SJCRH30 (cell line): ENCODE data around the gene FAM83D. TPM values are rescaled to one million over a fixed set of nuclear protein-coding genes. Genes with fewer than 3 reads are reported as not detected.

Experiments
- DNase-seq, 2 experiments: peaks; one replicate each; pipeline ENCODE4 v3.0.0-alpha.2; 2015 to 2020
- H3K27ac ChIP-seq: fragments of 250-450 bp; sonication (Bioruptor Pico); 2 replicates; pipeline ENCODE4 v1.5.1; 2020; ENCODE audit warnings: mild to moderate bottlenecking, moderate library complexity
- H3K27me3 ChIP-seq: fragments of 250-450 bp; sonication (Bioruptor Pico); 2 replicates; pipeline ENCODE4 v1.5.1; 2020; ENCODE audit warnings: mild to moderate bottlenecking, moderate library complexity
- H3K36me3 ChIP-seq: fragments of 250-450 bp; sonication (Bioruptor Pico); 2 replicates; pipeline ENCODE4 v1.5.1; 2020; ENCODE audit warnings: mild to moderate bottlenecking, moderate library complexity
- H3K4me1 ChIP-seq: fragments of 250-450 bp; sonication (Bioruptor Pico); 2 replicates; pipeline ENCODE4 v1.5.1; 2020; ENCODE audit warnings: mild to moderate bottlenecking, moderate library complexity
- H3K4me3 ChIP-seq: fragments of 250-450 bp; sonication (Bioruptor Pico); 2 replicates; pipeline ENCODE4 v1.5.1; 2020; ENCODE audit warnings: mild to moderate bottlenecking, moderate library complexity
- H3K9me3 ChIP-seq: fragments of 250-450 bp; sonication (Bioruptor Pico); replicated peaks from 2 replicates; pipeline ENCODE4 v1.5.1; 2020; ENCODE audit warnings: mild to moderate bottlenecking, moderate library complexity
- total RNA-seq: library from RNA; depleted of rRNA; stranded (reverse); fragments of >200 nt; shearing (Covaris generic); gene quantifications from 2 replicates; pipeline ENCODE4 v1.2.3, GENCODE V29; 2014

Gene FAM83D
- total RNA-seq, 1 experiment from 2014 or later: 96.6 TPM

DNA sequence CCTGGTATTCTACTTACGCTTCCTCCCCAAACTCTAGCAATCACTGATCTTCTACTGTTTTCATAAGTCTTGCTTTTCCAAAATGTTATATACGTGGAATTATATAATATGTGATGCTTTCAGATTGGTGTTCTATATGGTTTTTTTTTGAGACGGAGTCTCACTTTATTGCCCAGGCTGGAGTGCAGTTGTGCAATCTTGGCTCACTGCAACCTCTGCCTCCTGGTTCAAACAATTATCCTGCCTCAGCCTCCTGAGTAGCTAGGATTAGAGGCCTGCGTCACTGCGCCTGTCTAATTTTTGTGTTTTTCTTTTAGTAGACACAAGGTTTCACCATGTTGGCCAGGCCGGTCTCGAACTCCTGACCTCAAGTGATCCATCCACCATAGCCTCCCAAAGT, 10.9 kb upstream of the FAM83D start:
- DNase-seq: no peak
- Histone ChIP-seq H3K4me1 (no peaks in the 10 kb centered on the region), H3K9me3 (no peaks in the 10 kb centered on the region), H3K27me3 (0 out of 2 replicates have a peak, but pooled peaks cover 4% of the 10 kb centered on the region), H3K4me3 (no peak overlapping the region), H3K36me3 (no peaks in the 10 kb centered on the region; the same call in 1 of the 2 replicates), H3K27ac (no peak overlapping the region)

DNA sequence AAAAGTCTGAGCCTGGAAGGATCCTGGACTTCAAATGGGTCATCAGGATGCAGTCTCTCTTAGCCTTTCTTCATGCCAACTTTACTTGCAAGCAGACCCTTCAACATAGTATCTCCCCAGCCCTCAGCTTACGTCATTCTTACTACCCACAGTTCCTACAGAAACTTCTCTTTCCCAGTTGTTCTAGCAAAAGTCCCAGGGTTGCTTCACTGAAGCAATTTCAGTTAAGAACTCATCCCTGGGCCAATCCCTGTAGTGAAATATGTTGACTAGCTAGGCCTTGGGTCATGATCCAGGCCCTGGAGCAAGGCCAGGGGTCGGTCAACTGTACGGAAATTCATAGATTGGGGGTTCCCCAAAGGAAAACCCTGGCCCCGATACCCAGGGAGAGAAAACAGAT, 8.6 kb upstream of the FAM83D start:
- Histone ChIP-seq H3K4me1 (no peaks in the 10 kb centered on the region), H3K27me3 (0 out of 2 replicates have a peak, but pooled peaks cover 4% of the 10 kb centered on the region), H3K36me3 (no peaks in the 10 kb centered on the region; the same call in 1 of the 2 replicates), H3K4me3 (no peak overlapping the region), H3K9me3 (no peaks in the 10 kb centered on the region), H3K27ac (no peak overlapping the region)
- no peak for DNase-seq

GRCh38 chr20:38918172-38918571, 8.0 kb upstream of the FAM83D start:
- H3K4me1 ChIP-seq: no peaks in the 10 kb centered on the region

DNA sequence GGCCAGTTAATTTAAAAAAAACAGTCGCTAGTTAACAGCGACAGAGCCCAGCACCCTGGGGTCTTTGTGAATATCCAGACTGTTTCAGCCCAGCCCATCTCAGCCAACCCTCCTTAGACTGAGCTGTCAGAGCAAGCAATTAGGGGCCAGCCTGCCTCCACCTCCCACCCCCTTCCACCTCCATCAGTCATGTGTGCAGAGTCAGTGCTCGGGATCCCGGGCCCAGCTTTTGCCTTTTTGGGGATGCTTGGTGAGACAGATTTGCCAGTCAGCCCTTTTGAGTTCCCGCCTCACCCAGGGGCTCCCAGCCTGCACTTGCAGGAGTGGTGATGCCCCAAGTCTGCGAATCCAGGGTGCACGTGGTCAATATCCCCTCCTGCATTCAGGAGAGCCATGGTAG, 6.5 kb upstream of the FAM83D start:
- no peaks in the 10 kb centered on the region for H3K4me1 ChIP-seq
- no peak overlapping the region for H3K27ac ChIP-seq

More at GRCh38 chr20:38918172-38918571, 8.0 kb upstream of the FAM83D start:
- H3K27ac ChIP-seq: no peak overlapping the region
- no peak overlapping the region for H3K4me3 ChIP-seq
- no peaks in the 10 kb centered on the region for H3K9me3 ChIP-seq
- no peaks in the 10 kb centered on the region; the same call in 1 of the 2 replicates for H3K36me3 ChIP-seq
- H3K27me3 ChIP-seq: 0 out of 2 replicates have a peak, but pooled peaks cover 4% of the 10 kb centered on the region
- DNase-seq: no peak

DNA sequence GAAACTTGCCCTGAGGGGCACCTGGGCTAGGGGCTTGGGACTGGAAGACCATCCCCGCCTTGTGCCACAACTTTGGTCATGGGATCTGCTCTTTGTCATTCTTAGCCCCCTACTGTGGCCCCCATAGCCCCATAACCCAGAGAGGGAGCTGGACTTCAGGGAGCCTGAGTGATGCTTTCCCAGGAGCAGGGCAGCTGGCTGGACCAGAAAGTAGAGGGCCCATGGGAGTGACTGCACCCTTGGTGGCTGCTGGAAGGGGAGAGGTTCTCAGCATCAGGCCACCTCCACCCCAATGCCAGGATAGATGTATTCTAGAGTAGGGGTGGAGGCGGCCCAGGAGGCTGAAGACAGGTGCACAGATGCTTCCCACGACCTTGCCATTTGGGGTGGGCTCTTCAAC, 5.8 kb upstream of the FAM83D start:
- no peaks in the 10 kb centered on the region for H3K4me1 ChIP-seq
- no peaks in the 10 kb centered on the region; the same call in 1 of the 2 replicates for H3K36me3 ChIP-seq
- H3K9me3 ChIP-seq: no peaks in the 10 kb centered on the region
- DNase-seq: no peak
- H3K4me3 ChIP-seq: no peak overlapping the region
- H3K27me3 ChIP-seq: 0 out of 2 replicates have a peak, but pooled peaks cover 4% of the 10 kb centered on the region
- H3K27ac ChIP-seq: no peak overlapping the region

More for the DNA sequence above, 6.5 kb upstream of the FAM83D start:
- H3K4me3 ChIP-seq: no peak overlapping the region
- no peak for DNase-seq
- 0 out of 2 replicates have a peak, but pooled peaks cover 4% of the 10 kb centered on the region for H3K27me3 ChIP-seq
- H3K9me3 ChIP-seq: no peaks in the 10 kb centered on the region
- no peaks in the 10 kb centered on the region; the same call in 1 of the 2 replicates for H3K36me3 ChIP-seq

DNA sequence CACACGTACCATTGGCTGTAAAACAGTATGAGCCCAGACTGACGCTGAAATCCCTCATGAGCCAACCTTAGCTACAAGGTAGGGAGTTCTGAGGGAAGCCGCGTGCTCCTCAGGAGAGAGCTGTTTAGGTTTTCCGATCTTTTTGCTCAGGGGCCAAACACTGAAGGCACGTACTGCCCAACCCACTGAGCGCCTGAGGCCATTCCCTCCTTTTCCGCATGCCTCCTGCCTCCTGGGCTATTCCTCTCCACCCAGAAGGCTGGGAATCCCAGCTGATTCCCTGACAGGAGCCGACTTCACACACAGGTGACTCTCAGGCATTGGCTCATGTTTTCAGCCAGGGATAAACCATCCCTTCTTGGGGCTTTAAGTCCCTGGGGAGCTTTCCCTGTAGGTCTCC, 5.4 kb upstream of the FAM83D start:
- H3K9me3 ChIP-seq: no peaks in the 10 kb centered on the region

GRCh38 chr20:38924718-38925117, 1.5 kb upstream of the FAM83D start:
- H3K27ac ChIP-seq: no peak overlapping the region
- no peak for DNase-seq
- H3K4me1 ChIP-seq: peaks cover 11% of the 10 kb centered on the region
- no peaks in the 10 kb centered on the region for H3K9me3 ChIP-seq
- H3K27me3 ChIP-seq: no peaks in the 10 kb centered on the region
- H3K4me3 ChIP-seq: no peak overlapping the region
- H3K36me3 ChIP-seq: peaks cover under 1% of the 10 kb centered on the region; the same call in 1 of the 2 replicates

More for the DNA sequence above, 5.4 kb upstream of the FAM83D start:
- H3K4me3 ChIP-seq: no peak overlapping the region
- H3K4me1 ChIP-seq: no peaks in the 10 kb centered on the region
- H3K27ac ChIP-seq: no peak overlapping the region
- 0 out of 2 replicates have a peak, but pooled peaks cover 4% of the 10 kb centered on the region for H3K27me3 ChIP-seq
- DNase-seq: no peak
- no peaks in the 10 kb centered on the region; the same call in 1 of the 2 replicates for H3K36me3 ChIP-seq

GRCh38 chr20:38926934-38927616, 858 bp downstream of the FAM83D start:
- Histone ChIP-seq H3K27ac (peak overlapping the region; percentile 77), H3K9me3 (no peaks in the 10 kb centered on the region), H3K4me1 (peaks cover 11% of the 10 kb centered on the region), H3K4me3 (peak overlapping the region; percentile 89), H3K36me3 (peaks cover 11% of the 10 kb centered on the region), H3K27me3 (no peaks in the 10 kb centered on the region)
- DNase-seq: peak; percentile 38 to 50

- Histone ChIP-seq H3K4me3 (peak overlapping the region; percentile 89), H3K9me3 (no peaks in the 10 kb centered on the region), H3K36me3 (peaks cover 14% of the 10 kb centered on the region), H3K4me1 (peaks cover 14% of the 10 kb centered on the region), H3K27ac (no peak overlapping the region), H3K27me3 (no peaks in the 10 kb centered on the region)
- DNase-seq: no peak
These were observed 1.8 kb downstream of the FAM83D start for GRCh38 chr20:38927902-38928578.

DNA sequence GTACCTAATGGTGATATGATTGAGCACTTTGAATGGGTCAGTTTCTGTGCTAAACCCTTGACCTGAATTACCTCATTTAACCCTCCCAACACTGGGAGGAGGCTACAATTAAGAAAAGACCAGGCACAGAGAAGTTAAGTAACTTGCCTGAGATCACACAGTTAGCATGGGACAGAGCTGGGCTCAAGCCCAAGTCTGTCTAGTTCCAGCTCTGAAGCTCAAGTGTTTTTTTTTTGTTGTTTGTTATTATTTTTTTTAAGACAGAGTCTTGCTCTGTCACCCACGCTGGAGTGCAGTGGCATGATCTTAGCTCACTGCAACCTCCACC, 4.0 kb downstream of the FAM83D start:
- Histone ChIP-seq H3K4me1 (peaks cover 14% of the 10 kb centered on the region), H3K4me3 (no peak overlapping the region), H3K36me3 (peaks cover 30% of the 10 kb centered on the region), H3K9me3 (no peaks in the 10 kb centered on the region), H3K27me3 (no peaks in the 10 kb centered on the region), H3K27ac (no peak overlapping the region)
- no peak for DNase-seq

DNA sequence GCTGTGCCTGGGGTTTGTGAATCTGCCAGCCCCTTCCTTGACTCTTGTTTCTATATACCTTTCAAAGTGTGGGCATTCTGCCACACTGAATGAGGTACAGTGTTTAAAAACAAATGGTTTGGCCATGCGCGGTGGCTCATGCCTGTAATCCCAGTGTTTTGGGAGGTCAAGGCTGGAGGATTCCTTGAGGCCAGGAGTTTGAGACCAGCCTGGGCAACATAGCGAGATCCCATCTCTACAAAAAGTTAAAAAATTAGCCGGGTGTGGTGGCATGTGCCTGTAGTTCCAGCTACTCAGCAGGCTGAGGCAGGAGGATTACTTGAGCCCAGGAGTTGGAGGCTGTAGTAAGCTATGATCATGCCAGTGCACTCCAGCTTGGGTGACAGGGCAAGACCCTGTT, 5.8 kb downstream of the FAM83D start:
- no peak overlapping the region for H3K4me3 ChIP-seq
- no peaks in the 10 kb centered on the region for H3K27me3 ChIP-seq
- no peaks in the 10 kb centered on the region for H3K9me3 ChIP-seq
- no peak overlapping the region for H3K27ac ChIP-seq
- peaks cover 43% of the 10 kb centered on the region for H3K36me3 ChIP-seq
- DNase-seq: no peak
- H3K4me1 ChIP-seq: peaks cover 14% of the 10 kb centered on the region

DNA sequence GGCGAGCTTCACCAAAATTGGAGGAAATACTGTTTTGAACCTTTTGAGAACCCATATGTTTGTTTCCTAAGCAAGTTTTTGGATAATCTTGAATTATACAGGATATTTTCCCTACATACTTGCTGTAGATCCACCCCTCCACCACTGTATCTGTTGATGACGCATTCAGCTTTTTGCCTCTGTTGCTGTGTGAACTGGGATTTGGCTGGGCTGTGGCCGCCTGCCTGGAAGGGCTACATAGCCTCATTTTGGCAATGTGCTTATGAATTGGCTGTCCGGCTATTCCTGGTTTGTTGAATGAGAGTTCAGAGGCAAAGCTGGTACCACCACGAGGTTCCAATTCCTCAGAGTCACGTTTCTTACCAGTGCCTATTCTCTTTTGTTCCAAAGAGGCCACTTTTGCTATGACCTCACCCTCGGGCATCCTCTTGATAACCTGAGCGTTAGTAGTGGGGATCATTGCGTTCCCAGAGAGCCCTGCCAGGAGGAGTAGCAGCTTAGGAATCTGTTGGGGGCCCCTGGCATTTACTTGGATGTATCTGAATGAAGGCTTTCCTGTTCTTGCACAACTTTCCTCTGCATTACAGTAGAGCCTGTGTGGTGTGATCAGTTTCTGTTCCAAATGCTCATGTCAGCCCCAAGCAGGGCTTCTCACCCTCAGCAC, 6.4 kb downstream of the FAM83D start:
- no peaks in the 10 kb centered on the region for H3K27me3 ChIP-seq
- peaks cover 48% of the 10 kb centered on the region for H3K36me3 ChIP-seq
- H3K4me1 ChIP-seq: peaks cover 14% of the 10 kb centered on the region
- H3K27ac ChIP-seq: no peak overlapping the region
- no peak for DNase-seq
- H3K9me3 ChIP-seq: no peaks in the 10 kb centered on the region
- no peak overlapping the region for H3K4me3 ChIP-seq

GRCh38 chr20:38934530-38934929, 8.3 kb downstream of the FAM83D start:
- peaks cover 10% of the 10 kb centered on the region for H3K4me1 ChIP-seq
- H3K27me3 ChIP-seq: no peaks in the 10 kb centered on the region
- no peak overlapping the region for H3K27ac ChIP-seq
- no peak overlapping the region for H3K4me3 ChIP-seq
- DNase-seq: no peak
- H3K36me3 ChIP-seq: peaks cover 64% of the 10 kb centered on the region
- H3K9me3 ChIP-seq: no peaks in the 10 kb centered on the region

DNA sequence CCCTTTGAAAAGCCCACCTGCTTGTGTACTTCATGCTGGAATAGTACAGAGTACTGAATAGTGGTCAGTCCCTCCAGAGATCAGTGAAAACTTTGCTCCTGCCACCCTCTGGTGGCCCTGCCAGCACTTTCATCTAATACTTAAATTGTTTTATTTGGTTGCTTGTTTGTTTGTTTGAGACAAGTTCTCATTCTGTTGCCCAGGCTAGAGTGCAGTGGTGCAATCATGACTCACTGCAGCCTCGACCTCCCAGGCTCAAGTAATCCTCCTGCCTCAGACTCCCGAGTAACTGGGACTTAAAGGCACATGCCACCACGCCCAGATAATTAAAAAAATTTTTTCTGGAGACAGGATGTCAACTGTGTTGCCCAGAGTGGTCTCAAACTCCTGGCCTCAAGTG, 9.1 kb downstream of the FAM83D start:
- Histone ChIP-seq H3K27me3 (no peaks in the 10 kb centered on the region), H3K36me3 (peaks cover 65% of the 10 kb centered on the region), H3K9me3 (no peaks in the 10 kb centered on the region), H3K4me3 (no peak overlapping the region), H3K4me1 (peaks cover 16% of the 10 kb centered on the region), H3K27ac (no peak overlapping the region)
- DNase-seq: no peak

DNA sequence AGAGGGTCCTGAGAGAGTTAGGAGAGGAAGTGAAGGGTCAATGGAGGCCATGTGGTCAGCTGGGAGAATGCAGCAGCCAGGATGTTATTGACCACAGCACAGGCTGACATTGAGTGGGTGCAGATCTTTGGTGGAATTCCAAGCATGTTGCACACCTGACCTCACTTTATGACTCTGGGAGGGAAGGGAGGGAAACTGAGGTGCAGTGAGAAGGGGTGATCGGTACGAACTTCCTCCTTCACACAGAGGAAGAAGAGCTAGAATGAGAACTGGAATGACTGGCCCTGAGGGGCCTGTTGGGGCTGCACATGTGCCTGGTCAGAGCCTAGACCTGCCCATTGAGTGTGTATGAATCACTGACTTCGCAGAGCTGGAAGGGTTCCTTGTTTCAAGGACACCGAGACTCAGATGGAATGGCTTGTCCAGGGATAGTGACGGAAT, 9.8 kb downstream of the FAM83D start:
- Histone ChIP-seq H3K9me3 (no peaks in the 10 kb centered on the region), H3K4me1 (peaks cover 16% of the 10 kb centered on the region), H3K4me3 (no peak overlapping the region), H3K27me3 (no peaks in the 10 kb centered on the region), H3K27ac (no peak overlapping the region), H3K36me3 (peaks cover 70% of the 10 kb centered on the region)
- DNase-seq: no peak
